ENCODE data around the gene HLA-DQB1.
"Not testable (repeated sequence)": the region's sequence is repeated elsewhere in the genome, so short reads cannot be mapped to it uniquely, and the experiment has no call there.

The HLA-DQB1 gene

DNA sequence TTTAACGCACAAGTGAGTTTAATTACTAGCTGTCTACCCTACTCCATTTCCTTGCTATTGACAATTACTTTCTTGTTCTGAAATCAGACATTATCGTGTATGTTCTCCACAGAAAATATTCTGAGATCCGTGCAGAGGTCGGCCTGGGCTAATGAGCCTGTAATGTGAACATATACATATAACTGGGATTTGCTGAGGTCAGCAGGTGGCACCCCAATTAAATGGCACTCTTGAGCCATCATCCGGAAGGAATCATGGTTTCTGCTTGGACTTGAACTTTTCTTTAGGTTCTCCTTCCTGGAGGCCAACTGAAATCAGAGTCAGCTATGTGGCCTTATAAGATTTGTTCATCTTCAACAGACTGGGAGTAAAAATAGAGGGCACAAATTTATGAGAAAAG is 3.6 kb downstream of the HLA-DQB1 start:
- no peak for DNase-seq (ENCODE audit: low read depth in 2 of 2)

DNA sequence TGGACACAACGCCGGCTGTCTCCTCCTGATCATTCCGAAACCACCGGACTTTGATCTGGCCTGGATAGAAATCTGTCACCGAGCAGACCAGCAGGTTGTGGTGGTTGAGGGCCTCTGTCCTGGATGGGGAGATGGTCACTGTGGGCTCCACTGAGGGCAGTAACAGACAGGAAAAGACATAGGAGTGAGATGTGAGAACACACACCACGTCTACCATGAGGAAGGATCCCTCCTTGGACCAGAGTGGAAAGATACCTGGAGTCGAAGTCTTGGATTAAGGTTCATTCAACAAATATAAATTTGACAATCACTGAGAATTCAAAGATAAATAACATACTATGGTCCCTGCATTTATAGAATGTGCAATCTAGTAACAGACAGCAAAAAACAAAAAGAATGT is 4.4 kb downstream of the HLA-DQB1 start:
- DNase-seq (ENCODE audit: low read depth in 2 of 2), result no peak

DNA sequence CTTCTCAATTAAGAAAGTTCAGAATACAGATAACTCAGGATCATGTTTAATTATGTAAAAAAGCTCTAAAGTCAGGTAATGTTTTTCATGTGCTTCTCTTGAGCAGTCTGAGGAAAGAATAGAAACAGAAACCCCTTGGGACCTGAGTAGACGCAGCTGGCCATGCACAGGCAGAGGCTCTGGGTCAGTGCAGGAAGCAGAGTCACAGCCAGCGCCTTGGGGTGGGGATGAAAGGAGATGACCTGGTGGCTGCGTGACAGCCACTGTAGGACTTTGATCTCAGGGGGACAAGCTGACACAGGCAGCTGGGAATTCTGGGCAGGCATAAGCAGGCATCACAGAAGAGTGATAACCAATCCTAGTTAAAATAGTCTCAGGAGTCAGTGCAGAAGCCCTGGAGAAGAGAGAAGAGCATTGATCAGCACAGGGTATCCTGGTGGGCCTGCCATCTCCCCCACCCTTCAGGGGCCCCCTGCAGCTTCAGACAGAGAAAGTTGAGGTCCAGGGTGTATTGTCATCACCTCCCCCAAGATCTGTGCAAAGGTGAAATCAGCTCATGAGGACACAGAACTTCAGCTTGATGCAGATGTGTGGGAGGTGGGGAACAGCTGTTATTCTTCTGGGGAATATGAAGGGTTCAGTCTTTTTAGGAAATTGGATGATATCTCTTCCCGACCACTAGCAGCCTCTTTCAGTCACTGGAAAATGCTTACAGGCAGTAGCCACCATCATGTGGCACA is 6.4 kb downstream of the HLA-DQB1 start:
- no peak for DNase-seq (ENCODE audit: low read depth in 2 of 2)

DNA sequence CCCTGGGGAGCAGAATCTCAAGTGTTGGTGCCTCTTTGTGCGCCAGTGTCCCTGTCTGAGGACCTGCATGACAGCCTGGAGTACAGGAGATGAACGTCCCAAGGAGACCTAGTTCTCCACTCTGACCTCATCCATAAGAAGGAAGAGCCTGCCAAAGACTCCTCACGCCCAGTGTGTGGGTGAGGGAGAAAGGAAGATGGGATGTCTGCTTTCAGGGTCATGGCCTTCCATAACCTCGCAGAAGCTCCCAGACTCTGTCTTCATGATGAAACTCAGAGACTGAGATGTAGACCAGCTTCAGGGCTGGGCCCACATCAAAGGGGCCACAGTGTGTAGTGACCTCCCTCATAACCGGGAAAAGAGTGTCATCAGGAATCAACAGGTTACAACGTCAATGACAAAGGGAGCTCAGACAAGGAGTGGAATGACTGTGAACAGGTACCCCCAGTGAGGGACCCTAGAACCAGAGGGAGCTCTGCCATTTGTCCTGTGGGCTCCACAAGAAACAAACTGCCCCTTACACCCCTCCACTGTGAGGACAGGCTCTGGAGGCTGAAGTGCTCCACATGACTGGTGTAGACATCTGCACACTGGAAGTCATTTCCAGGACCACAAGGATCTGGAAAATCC is 8.1 kb downstream of the HLA-DQB1 start:
- no peak for DNase-seq (ENCODE audit: low read depth in 2 of 2)

DNA sequence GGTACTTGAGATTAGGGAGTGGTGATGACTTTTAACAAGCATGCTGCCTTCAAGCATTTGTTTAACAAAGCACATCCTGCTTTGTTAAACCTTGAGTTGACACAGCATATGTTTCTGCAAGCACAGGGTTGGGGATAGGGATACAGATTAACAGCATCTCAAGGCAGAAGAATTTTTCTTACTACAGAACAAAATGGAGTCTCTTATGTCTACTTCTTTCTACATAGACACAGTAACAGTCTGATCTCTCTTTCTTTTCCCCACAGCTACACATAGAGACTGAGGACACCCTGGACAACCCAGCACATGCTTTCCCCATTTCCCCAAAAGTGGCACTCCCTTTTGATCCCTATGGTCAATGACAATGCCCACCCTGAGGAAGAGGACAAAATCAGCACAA is 8.6 kb downstream of the HLA-DQB1 start:
- not testable (repeated sequence) for DNase-seq (ENCODE audit: low read depth in 2 of 2)

DNA sequence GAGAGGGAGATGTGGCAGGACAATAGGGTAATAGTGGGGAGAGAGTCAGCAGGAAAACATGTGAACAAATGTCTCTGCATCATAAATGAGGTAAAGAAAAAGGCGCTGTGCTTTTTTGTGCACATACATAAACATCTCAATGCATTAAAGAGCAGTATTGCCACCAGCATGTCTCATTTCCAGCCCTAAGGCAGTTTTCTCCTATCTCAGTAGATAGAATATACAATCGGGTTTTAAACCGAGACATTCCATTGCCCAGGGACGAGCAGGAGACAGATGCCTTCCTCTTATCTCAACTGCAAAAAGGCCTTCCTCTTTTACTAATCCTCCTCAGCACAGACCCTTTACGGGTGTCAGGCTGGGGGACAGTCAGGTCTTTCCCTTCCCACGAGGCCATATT is 9.1 kb downstream of the HLA-DQB1 start:
- DNase-seq (ENCODE audit: low read depth in 2 of 2), result not testable (repeated sequence)

DNA sequence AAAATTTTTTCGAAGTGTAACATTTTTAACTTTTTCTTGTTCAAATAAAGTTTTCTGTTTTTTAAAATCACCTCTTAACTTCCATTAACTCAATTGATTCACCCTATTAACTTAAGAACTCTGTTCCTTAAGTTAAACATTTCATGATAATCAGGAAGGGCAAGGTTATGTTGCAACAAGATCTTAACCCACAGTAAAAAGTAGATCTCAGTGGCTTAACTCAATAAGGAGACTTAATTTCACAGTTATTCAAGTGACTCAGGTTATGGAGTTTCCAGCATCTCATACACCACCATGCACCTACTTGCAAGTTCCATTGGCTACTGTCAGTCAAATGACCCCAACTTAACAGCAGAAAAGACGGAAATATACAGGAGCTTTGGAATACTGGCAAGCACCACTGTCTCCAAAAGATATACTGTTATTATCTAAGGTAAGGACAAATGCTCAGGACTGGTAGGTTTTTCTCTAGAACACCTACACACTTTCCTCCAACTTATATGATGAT is 11.2 kb downstream of the HLA-DQB1 start:
- no peak for DNase-seq (ENCODE audit: low read depth in 2 of 2)

DNA sequence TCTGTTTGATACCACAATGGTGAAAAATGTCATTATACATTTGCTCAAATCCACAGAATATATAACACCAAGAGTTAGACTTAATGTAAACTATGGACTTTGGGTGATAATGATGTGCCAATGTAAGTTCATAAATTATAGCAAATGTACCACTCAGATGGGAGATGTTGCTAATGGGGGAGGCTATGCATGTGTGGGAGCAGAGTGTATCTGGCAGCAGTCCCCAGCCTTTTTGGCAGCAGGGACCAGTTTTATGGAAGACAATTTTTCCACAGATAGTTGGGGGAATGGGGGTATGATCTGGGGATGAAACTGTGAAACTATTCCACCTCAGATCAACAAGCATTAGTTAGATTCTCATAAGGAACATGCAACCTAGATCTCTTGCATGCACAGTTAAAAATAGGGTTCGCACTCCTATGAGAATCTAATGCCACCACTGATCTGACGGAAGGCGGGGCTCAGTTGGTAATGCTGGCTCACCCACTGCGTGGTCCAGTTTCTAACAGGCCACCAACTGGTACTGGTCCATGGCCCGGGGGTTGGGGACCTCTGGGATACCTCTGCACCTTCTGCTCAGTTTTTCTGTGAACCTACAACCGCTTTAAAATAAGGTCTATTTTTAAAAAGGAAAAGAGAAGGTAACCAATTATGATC is 21.3 kb downstream of the HLA-DQB1 start:
- no peak for DNase-seq (ENCODE audit: low read depth in 2 of 2)

DNA sequence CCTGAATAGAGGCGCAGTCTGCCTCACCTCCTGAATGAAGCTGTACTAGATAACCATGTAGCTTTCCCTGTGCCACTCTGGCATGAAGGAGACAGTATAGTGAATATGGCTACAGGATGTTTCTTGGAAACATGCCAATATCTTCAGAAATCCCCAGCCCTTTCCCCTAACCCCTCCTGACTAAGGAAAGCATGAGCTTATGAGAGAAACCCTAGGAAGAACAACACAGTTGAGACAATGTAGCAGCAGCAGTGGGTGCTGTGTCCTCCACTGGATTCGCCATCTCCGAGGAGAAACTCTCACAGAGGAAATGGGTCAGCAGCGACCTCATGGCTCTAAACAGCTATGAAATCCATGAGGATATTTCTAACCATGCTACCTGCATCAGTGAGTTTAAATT is 22.6 kb downstream of the HLA-DQB1 start:
- no peak for DNase-seq (ENCODE audit: low read depth in 2 of 2)

DNA sequence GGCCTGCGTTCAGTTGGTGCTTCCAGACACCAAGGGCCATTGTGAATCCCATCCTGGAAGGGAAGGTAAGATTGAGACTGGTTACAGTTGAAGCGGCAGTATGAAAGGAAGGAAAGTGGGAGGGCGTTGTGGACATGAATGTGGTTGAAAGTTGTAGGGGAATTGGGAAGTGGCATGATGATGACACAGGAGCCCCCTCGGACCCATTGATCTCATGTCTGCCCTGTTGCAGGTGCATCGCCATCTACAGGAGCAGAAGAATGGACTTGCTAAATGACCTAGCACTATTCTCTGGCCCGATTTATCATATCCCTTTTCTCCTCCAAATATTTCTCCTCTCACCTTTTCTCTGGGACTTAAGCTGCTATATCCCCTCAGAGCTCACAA is 23.7 kb downstream of the HLA-DQB1 start:
- no peak for DNase-seq (ENCODE audit: low read depth in 2 of 2)

DNA sequence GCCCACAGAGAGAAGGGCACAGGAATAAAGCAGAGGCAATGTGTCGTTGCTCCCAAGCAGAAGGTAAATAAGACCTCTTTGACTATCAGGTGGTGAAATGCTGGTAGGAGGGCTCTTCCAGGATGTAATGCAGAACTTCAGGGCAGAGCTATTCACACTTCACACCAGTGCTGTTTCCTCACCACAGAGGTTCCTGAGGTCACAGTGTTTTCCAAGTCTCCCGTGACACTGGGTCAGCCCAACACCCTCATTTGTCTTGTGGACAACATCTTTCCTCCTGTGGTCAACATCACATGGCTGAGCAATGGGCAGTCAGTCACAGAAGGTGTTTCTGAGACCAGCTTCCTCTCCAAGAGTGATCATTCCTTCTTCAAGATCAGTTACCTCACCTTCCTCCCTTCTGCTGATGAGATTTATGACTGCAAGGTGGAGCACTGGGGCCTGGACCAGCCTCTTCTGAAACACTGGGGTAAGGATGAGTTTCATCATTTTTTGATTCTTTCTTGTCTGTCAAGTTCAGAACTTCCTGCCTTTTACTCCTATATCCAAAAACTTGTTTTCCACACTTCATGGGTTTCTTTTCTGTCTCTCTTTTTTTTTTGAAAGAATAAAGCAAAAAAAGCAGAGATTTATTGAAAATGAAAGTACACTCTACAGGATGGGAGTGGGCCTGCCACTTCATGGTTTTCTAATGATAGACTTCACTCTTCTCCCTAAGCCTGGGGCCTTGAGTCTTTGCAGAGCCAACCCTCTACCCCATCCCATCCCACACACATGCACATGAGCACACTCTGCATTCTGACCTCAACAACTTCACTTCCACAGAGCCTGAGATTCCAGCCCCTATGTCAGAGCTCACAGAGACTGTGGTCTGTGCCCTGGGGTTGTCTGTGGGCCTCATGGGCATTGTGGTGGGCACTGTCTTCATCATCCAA is 24.4 kb downstream of the HLA-DQB1 start:
- DNase-seq (ENCODE audit: low read depth in 2 of 2), result not testable (repeated sequence)

DNA sequence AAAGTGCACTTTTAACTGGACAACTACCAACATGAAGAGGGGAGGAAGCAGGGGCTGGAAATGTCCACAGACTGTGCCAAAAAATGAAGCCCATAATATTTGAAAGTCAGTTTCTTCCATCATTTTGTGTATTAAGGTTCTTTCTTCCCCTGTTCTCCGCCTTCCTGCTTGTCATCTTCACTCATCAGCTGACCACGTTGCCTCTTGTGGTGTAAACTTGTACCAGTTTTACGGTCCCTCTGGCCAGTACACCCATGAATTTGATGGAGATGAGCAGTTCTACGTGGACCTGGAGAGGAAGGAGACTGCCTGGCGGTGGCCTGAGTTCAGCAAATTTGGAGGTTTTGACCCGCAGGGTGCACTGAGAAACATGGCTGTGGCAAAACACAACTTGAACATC is 25.3 kb downstream of the HLA-DQB1 start:
- DNase-seq (ENCODE audit: low read depth in 2 of 2), result no peak

DNA sequence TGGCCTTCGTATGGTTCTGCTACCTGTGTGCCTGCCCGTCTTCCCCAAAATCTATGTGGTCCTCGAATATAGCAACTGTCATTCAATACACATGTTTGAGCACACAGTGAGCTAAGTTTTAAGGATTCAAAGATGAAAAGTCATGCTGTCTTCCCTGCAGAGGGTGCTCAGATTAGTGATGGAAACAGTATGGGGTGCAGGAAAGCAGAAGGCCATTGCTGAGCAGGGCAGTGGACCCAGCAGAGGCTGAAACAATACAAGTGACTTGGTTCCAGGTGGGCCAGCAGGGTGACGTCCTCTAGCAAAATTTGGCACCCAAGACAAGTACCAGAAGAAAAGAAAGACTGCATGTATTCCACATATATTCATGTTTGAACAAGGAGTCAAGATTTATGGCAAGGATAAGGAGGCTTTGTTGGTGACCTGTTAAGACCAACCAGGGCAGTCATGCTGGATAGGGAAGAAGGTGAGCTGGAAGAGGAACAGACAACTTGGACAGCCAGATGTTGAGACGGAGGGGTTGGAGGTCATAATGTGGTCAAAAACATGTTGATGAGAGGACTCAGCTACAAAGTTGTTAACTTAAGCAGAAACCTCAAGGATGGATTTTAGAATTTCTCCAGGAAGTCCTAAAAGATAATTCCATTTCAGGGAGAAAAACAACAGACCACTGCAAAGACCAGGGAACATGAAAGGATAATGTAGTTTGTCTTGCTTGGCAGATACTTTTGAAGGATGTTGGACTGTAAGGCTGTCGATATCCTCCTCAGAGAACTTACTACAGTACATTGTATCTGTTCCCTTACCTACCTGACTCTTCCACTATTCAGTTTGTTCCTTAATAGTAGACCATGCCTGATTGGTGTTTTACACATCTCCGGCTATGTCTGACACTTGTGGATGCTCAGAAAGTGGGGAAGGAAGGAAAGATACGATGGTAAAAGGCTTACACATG is 26.7 kb downstream of the HLA-DQB1 start:
- DNase-seq (ENCODE audit: low read depth in 2 of 2), result no peak

DNA sequence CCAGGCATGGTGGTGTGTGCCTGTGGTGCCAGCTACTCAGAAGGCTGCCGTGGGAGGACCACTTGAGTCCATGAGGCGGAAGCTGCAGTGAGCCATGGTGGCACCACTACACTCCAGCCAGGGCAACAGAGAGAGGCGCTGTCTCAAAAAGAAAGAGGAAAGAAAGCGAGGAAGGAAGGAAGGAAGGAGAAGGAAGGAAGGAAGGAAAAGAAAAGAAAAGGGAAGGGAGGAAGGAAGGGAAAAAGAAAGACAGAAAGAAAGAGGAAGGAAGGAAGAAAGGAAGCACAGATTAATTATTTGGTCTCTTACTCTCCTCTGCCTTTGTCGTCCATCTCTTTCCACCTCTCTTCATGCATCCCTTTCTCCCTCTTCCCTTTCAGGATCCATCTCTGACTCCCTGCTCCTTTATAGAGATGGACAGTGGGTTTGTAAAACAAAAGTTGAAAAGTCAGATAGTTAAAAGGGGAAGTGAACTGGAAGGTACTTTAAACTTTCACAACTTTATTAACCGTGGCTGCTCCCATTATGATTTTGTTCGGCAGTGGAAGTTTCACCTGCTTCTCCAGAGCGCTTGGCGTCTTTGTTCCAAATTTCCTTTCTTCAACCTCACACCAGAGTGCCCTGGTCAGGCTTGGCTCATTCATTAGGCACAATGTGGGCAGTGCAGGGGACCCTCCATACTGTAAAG is 27.8 kb downstream of the HLA-DQB1 start:
- DNase-seq (ENCODE audit: low read depth in 2 of 2), result no peak

DNA sequence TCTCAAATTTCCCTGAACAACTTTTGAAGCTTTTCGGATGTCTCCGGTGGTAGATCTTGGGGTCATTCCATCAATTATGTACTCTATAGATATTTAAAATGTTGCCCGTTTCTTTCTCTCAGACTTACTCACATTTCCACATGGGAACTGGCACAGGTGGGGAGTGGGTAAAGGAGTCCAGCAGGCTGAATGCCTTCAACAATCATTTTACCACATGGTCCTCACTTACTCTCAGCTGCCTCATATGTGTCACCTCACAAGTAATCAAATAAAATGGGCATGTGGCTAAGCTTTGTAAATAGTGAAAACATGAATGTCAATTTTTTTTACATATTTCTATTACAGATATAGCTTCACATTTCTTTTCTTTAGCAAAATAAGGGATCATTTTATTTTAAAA is 28.6 kb downstream of the HLA-DQB1 start:
- no peak for DNase-seq (ENCODE audit: low read depth in 2 of 2)

DNA sequence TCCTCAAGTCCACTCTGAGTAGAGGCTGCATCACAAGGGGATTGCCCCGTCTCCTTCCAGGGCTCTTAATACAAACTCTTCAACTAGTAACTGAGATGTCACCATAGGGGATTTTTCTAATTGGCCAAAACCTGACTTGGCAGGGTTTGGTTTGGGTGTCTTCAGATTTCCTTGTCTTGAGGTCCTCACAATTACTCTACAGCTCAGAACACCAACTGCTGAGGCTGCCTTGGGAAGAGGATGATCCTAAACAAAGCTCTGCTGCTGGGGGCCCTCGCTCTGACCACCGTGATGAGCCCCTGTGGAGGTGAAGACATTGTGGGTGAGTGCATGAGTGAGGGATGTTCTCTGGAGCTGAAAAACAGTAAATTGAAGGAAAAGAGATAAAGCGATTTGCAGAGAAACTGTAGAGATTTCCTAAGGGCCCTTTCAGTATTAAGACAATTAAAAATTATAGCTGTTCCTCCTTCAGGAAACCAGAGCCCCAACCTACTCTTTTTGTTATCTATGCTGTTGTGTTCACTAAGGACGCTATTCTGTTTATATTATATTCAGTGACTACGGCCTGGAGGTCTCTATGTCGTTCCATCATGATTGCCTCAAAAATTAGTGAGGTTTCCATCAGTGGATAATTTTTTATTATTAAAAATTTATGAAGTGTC is 29.1 kb downstream of the HLA-DQB1 start, which contains the start of gene HLA-DQA1:
Gene HLA-DQA1, plus strand, starts transcription at position 188 of the 662 bp plus-strand sequence. Its CDS starts 53 bp downstream, at position 241.
- DNase-seq (ENCODE audit: low read depth in 2 of 2), result no peak

DNA sequence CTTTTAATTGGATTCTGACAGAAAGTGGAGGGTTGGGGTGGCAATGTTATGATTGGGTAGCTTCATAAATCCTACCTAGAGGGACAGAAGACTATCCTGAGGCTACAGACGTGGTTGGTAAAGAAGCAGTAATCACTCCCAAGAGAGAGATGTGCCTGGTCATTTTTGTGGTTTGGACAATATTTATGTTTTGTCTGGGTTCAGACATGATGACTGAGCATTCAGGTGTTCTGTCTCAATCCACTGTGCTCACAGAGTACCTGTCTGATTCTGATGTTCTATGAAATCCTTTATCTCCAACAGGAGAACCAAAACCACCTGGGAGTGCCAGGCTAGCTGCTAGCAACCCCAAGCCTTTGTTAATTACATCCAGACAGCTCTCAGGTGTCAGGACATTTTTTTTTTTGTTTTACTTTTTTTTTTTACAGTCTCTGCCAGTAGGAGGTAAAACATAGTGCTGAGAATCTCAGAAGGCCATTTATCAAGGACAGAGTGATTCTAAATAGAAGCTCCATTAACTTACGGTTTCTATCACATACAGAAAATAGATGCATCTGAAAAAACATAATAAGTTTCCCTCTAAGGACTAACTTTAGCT is 30.8 kb downstream of the HLA-DQB1 start:
- no peak for DNase-seq (ENCODE audit: low read depth in 2 of 2)

DNA sequence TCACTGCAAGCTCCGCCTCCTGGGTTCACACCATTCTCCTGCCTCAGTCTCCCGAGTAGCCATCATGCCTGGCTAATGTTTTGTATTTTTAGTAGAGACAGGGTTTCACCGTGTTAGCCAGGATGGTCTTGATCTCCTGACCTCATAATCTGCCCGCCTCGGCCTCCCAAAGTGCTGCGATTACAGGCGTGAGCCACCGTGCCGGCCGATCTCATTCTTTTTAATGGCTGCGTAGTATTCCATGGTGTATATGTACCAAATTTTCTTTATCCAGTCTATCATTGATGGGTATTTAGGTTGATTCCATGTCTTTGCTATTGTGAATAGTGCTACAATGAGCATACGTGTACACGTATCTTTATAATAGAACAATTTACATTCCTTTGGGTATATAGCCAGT is 36.7 kb downstream of the HLA-DQB1 start:
- not testable (repeated sequence) for DNase-seq (ENCODE audit: low read depth in 2 of 2)

DNA sequence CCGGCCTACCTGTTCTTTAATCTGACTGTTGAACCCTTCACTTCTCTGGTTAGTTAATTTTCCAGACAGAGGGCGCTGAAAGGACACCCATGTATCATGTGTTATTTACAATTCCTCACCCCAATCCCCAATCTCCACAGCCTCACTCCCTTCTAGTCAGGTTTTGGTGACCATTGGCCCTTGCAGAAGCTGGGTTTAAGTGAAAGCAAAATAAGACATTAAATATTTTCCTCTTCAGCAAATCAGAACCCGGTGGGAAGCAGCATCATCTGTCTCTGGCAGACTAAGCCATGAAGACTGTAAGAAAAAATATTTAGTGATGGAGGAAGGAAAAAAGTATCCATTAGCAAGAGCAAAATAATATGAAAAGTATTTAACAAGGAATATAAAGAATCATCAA is 38.6 kb downstream of the HLA-DQB1 start:
- no peak for DNase-seq (ENCODE audit: low read depth in 2 of 2)

All from stimulated activated CD4-positive, alpha-beta T cell treated with anti-CD3 and anti-CD28 coated beads, Interleukin-15, amount 100 ng/mL, for 48 hours (primary cell).